Prostate gland (tissue), 2 donors: ENCODE measurements around the gene XPR1.

Source experiments
- POLR2A ChIP-seq: fragments of 450-650 bp; IDR thresholded peaks from one replicate; pipeline ENCODE4 v1.6.1; 2016; ENCODE audit warnings: antibody characterized with exemption, mild to moderate bottlenecking
- POLR2AphosphoS5 ChIP-seq: sonication (generic); formaldehyde crosslinking; IDR thresholded peaks from one replicate; pipeline ENCODE4 v1.6.1; 2017; ENCODE audit warnings: antibody characterized with exemption
- TF ChIP-seq, protein P1 (sequence below), 4 experiments: fragments of 200-600 bp in 2 of 4; fragments of 450-650 bp in 2 of 4; sonication (generic) in 2 of 4; IDR thresholded peaks; 1 replicate in 3 of 4; 2 replicates in 1 of 4; pipeline ENCODE4 v1.5.1; 2016 to 2019; ENCODE audit warnings: antibody characterized with exemption in 4 of 4, mild to moderate bottlenecking in 2 of 4, moderate library complexity in 2 of 4

DNA sequence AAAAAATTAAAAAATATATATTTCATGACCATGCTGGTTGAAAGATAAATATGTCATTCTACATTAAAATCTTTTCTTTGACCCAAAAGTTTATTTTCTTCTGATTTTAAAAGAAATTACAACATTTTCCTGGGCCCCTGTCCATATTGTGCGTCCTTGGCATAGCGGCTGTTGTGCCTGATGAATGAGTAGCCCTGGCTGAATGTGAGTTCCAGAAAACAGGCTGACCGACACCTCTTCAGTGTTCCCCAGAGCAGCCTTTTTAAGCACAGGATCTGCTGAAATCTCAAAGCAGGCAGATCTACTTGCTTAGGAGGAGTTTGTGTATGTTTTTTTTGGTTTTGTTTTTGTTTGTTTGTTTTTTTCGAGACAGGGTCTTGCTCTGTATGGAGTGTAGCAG lies 300.6 kb downstream of the XPR1 start:
- TF ChIP-seq POLR2AphosphoS5, result no peak
- TF ChIP-seq, protein P1, sequence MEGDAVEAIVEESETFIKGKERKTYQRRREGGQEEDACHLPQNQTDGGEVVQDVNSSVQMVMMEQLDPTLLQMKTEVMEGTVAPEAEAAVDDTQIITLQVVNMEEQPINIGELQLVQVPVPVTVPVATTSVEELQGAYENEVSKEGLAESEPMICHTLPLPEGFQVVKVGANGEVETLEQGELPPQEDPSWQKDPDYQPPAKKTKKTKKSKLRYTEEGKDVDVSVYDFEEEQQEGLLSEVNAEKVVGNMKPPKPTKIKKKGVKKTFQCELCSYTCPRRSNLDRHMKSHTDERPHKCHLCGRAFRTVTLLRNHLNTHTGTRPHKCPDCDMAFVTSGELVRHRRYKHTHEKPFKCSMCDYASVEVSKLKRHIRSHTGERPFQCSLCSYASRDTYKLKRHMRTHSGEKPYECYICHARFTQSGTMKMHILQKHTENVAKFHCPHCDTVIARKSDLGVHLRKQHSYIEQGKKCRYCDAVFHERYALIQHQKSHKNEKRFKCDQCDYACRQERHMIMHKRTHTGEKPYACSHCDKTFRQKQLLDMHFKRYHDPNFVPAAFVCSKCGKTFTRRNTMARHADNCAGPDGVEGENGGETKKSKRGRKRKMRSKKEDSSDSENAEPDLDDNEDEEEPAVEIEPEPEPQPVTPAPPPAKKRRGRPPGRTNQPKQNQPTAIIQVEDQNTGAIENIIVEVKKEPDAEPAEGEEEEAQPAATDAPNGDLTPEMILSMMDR (IDR thresholded peaks at IDR 0.05), result no peak
- TF ChIP-seq POLR2A, result no peak
